SK-N-MC (cell line): ENCODE results near the gene UGT1A4.

Experiments used
- EZH2 ChIP-seq: fragments of 200-600 bp; sonication (generic); IDR thresholded peaks from one replicate; pipeline ENCODE4 v1.6.1; 2017; ENCODE audit warnings: antibody characterized with exemption
- FOXP2 ChIP-seq: optimal IDR thresholded peaks from 2 replicates; pipeline ENCODE3; 2011; ENCODE audit warnings: mild to moderate bottlenecking, moderate library complexity; ENCODE audit not compliant: insufficient read depth; ENCODE audit errors: extremely low read length, control extremely low read depth
- POLR2AphosphoS5 ChIP-seq: IDR thresholded peaks from 2 replicates; pipeline ENCODE4 v1.6.1; 2012; ENCODE audit warnings: mild to moderate bottlenecking, low read depth, low read length, borderline replicate concordance

GRCh38 chr2:233692648-233693047, 25.9 kb upstream of the UGT1A4 start, which contains the start of gene UGT1A6:
- TF ChIP-seq POLR2AphosphoS5 (no peak), EZH2 (no peak), FOXP2 (no peak)
